Nephron progenitor cell (in vitro differentiated cells): ENCODE results near the gene SCGB1D1.
"Not testable (repeated sequence)": the region's sequence is repeated elsewhere in the genome, so short reads cannot be mapped to it uniquely, and the experiment has no call there.

Experiments
- DNase-seq: peaks from one replicate; pipeline ENCODE4 v3.0.0; 2021
- H3K27ac Mint-ChIP-seq: 2 replicates; pipeline ENCODE4 v1.8.0; 2021; ENCODE audit warnings: mild to moderate bottlenecking, moderate library complexity, mixed read lengths
- H3K27me3 Mint-ChIP-seq: 2 replicates; pipeline ENCODE4 v1.8.0; 2021; ENCODE audit warnings: mild to moderate bottlenecking, low read depth, mixed read lengths; ENCODE audit not compliant: poor library complexity
- H3K36me3 Mint-ChIP-seq: 2 replicates; pipeline ENCODE4 v1.8.0; 2021; ENCODE audit warnings: low read depth, mixed read lengths
- H3K4me1 Mint-ChIP-seq: 2 replicates; pipeline ENCODE4 v1.8.0; 2021; ENCODE audit warnings: mixed read lengths
- H3K4me3 Mint-ChIP-seq: 2 replicates; pipeline ENCODE4 v1.8.0; 2021; ENCODE audit warnings: mild to moderate bottlenecking, moderate library complexity, mixed read lengths
- H3K9me3 Mint-ChIP-seq: 2 replicates; pipeline ENCODE4 v1.8.0; 2021; ENCODE audit warnings: mild to moderate bottlenecking, moderate library complexity, mixed read lengths
- TF ChIP-seq, protein P1 (sequence below): fragments of 200-600 bp; sonication (generic); IDR thresholded peaks from 2 replicates; pipeline ENCODE4 v1.5.0; 2021; ENCODE audit warnings: antibody characterized with exemption

Gene SCGB1D1

DNA sequence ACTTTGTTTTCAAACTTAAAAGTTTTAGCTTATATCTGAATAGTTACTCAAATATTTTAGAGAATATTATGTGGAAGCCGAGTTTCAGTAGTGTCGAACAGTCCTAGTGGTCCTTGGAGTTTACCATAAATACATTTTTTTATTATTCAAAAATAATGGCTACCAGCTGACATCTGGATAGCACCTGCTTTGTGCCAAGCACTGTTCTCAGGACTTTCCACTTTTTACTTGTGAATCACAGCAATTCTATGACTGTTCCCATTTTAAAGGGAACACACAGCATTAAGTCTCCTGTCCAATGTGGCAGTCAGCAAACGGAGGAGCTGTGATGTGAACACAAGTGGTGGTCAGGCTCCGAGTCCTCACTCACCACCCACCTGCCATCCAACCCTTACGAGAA lies 14.4 kb downstream of the SCGB1D1 start:
- no peaks in the 10 kb centered on the region for H3K36me3 Mint-ChIP-seq
- H3K27ac Mint-ChIP-seq, result no peak overlapping the region
- no peaks in the 10 kb centered on the region for H3K4me1 Mint-ChIP-seq
- H3K9me3 Mint-ChIP-seq, result no peaks in the 10 kb centered on the region
- TF ChIP-seq, protein P1, sequence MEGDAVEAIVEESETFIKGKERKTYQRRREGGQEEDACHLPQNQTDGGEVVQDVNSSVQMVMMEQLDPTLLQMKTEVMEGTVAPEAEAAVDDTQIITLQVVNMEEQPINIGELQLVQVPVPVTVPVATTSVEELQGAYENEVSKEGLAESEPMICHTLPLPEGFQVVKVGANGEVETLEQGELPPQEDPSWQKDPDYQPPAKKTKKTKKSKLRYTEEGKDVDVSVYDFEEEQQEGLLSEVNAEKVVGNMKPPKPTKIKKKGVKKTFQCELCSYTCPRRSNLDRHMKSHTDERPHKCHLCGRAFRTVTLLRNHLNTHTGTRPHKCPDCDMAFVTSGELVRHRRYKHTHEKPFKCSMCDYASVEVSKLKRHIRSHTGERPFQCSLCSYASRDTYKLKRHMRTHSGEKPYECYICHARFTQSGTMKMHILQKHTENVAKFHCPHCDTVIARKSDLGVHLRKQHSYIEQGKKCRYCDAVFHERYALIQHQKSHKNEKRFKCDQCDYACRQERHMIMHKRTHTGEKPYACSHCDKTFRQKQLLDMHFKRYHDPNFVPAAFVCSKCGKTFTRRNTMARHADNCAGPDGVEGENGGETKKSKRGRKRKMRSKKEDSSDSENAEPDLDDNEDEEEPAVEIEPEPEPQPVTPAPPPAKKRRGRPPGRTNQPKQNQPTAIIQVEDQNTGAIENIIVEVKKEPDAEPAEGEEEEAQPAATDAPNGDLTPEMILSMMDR, result no peak
- peaks cover 35% of the 10 kb centered on the region for H3K27me3 Mint-ChIP-seq
- DNase-seq, result no peak
- no peak overlapping the region for H3K4me3 Mint-ChIP-seq

DNA sequence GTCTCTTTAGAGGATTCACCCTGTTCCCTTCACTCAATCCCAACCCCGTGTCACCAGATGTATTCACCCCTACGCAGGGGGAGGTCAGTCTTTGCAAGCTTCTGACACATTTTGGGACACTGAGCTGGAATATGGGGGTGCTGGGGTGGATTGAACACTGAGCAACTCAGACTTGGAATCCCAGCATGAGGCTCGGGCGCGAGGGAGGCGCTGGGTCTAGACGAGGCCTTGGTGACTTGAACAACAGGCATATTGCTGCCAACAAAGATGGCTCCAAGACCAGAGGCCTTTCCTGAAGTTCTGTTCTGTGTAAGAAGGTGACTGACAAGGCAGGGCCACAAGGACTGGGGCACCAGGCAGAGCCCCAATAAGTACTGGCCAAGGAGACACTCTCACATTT lies 15.4 kb downstream of the SCGB1D1 start:
- Mint-ChIP-seq H3K27me3 (peaks cover 35% of the 10 kb centered on the region), H3K4me3 (no peak overlapping the region), H3K36me3 (no peaks in the 10 kb centered on the region), H3K9me3 (no peaks in the 10 kb centered on the region), H3K4me1 (no peaks in the 10 kb centered on the region), H3K27ac (no peak overlapping the region)
- DNase-seq, result no peak
- TF ChIP-seq, protein P1, result no peak

DNA sequence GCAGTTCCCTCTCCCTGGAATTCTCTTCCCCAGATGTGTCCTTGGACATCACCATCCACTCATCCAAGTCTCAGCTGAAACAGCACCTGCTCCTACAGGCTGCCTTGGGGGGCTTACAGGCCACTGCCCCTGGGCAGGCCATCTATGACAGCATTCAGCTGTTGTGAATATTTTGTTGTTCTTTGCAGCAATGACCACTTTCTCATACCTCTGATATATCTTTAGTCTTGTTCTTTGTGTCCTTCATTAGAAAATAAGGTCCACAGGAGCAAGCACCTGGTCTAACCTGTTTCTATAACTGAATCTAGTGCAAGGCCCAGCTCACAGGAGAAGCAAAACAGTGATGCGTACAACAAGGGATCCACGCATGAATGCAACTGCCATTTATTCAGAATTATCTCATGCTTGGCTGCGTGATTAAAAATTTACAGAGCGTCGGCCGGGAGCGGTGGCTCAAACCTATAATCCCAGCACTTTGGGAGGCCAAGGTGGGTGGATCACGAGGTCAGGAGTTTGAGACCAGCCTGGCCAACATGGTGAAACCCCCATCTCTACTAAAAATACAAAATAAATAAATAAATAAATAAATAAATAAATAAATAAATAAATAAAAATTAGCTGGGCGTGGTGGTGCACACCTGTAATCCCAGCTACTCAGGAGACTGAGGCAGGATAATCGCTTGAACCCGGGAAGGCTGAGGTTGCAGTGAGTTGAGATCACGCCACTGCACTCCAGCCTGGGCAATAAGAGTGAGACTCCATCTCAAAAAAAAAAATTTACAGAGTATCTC lies 16.5 kb downstream of the SCGB1D1 start:
- H3K27me3 Mint-ChIP-seq, result peaks cover 38% of the 10 kb centered on the region
- not testable (repeated sequence) for H3K4me3 Mint-ChIP-seq, H3K36me3 Mint-ChIP-seq, H3K4me1 Mint-ChIP-seq, DNase-seq, H3K27ac Mint-ChIP-seq, H3K9me3 Mint-ChIP-seq

DNA sequence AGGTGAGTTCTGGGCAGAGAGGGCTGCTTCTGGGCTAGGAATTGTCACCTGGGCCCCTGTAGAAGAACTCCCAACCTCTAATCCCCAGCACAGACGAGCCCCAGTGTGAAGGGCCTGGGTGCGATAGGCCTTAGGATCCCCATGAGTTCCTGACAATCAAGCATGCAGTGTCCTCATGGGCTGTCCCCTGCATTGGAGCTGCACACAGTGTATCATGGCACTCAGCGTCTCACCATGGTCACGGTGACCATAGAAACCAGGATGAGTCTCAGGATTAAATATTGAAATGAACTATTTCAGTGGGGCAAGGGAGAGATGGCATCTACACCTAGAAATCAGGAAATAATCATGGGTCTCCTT lies 18.7 kb downstream of the SCGB1D1 start:
- DNase-seq, result no peak
- TF ChIP-seq, protein P1, result no peak
- no peaks in the 10 kb centered on the region for H3K9me3 Mint-ChIP-seq
- H3K4me3 Mint-ChIP-seq, result no peak overlapping the region
- H3K36me3 Mint-ChIP-seq, result no peaks in the 10 kb centered on the region
- H3K27ac Mint-ChIP-seq, result no peak overlapping the region
- H3K27me3 Mint-ChIP-seq, result peaks cover 42% of the 10 kb centered on the region
- H3K4me1 Mint-ChIP-seq, result no peaks in the 10 kb centered on the region

DNA sequence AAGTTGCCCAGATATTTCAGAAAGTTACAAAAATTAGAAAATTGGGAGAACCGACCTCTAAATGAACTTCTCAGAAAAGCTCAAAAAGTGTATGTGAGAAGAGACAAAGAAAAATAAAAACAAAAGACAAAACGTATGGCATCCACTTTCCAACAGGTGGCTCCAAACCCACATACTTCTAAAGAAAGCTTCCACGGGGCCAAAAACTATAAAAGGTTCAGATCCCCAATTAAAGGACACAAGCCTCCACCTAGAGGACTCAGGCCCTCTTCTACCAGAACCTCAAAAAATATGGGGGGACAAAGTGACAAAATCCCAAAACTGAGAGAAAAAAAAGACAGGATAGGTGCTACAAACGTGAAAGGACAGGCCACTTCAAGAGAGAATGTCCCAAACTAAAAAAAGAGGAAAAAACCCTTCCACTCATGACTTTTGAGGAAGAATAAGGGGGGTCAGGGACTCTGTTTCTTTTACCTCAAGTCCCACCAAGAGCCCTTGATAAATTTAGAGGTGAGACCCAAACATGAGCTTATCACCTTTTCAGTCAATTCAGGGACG lies 27.3 kb downstream of the SCGB1D1 start:
- H3K27ac Mint-ChIP-seq, result no peak overlapping the region

DNA sequence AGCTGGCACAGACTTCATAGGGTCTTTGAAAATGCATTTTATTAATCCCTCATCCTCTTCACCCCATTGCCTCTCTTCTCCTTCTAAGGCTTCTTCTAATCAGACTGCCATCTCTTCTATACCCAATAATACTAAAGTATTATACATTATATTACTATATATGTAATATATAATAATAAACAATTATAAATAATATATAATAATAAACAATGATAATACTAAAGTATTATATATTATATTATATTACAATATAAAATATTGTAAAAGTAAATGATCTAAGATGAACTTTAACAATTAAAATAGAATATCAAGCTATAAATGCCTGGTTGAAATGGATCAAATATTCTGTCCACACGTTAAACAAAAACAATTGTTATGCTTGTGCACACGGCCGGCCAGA lies 31.5 kb downstream of the SCGB1D1 start:
- peaks cover 6% of the 10 kb centered on the region for H3K4me1 Mint-ChIP-seq
- DNase-seq, result no peak
- TF ChIP-seq, protein P1, result no peak
- H3K36me3 Mint-ChIP-seq, result no peaks in the 10 kb centered on the region
- peaks cover 17% of the 10 kb centered on the region for H3K27me3 Mint-ChIP-seq
- H3K9me3 Mint-ChIP-seq, result peaks cover 30% of the 10 kb centered on the region
- H3K27ac Mint-ChIP-seq, result no peak overlapping the region
- no peak overlapping the region for H3K4me3 Mint-ChIP-seq

More for the DNA sequence above, 27.3 kb downstream of the SCGB1D1 start:
- Mint-ChIP-seq H3K9me3 (peaks cover 6% of the 10 kb centered on the region), H3K27me3 (peaks cover 37% of the 10 kb centered on the region), H3K4me1 (no peaks in the 10 kb centered on the region), H3K36me3 (no peaks in the 10 kb centered on the region), H3K4me3 (no peak overlapping the region)
- TF ChIP-seq, protein P1, result peak; percentile 44
- DNase-seq, result no peak
